ENCODE data around the gene ELP1. TPM values are rescaled to one million over a fixed set of nuclear protein-coding genes. Genes with fewer than 3 reads are reported as not detected.
"Not testable (repeated sequence)": the region's sequence is repeated elsewhere in the genome, so short reads cannot be mapped to it uniquely, and the experiment has no call there.

ELP1 gene
- total RNA-seq, 2 experiments from 2014 or later, result 25.5 to 29.2 TPM

DNA sequence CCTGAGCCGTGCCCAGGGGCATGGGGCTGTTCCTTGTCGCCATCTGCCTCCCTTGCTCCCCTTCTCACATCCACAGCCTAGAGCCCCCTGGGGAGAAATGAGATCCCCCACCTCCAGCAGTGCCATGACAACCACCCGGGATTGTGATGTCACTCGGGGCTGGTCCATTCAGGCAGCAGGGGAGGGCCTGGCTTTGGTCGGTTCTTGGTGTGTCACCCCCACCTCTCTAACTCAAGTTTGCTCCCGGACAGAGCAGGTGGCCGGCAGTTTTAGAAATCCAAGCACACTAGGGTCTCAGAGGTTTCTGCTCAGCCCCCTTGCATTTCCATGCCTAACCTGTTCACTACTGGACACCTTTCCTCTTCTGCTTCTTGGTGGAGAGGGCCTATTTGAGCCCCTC lies 78.0 kb downstream of the ELP1 start, which contains the start of gene ACTL7B:
Gene ACTL7B (minus strand): TSS at position 99 of the 400 bp plus-strand sequence. CDS start 56 bp downstream, at position 43.
- Mint-ChIP-seq H3K27ac (no peak within 1 kb of the TSS), H3K9me3 (no peaks in the 10 kb centered on the region), H3K36me3 (no peaks in the 10 kb centered on the region), H3K27me3 (no peaks in the 10 kb centered on the region), H3K4me1 (ENCODE audit: low read depth) (no peaks in the 10 kb centered on the region), H3K4me3 (no peak within 1 kb of the TSS)
- POLR2A ChIA-PET, result no interaction called here
- intact Hi-C loops (cut with micrococcal nuclease), result no loop called here
- CTCF ChIA-PET, result interaction anchor here (0.6 kb wide), 1 partner anchor 454 kb away, joined by 3 read pairs; no protein-coding TSS in a partner anchor
- no peak for DNase-seq

DNA sequence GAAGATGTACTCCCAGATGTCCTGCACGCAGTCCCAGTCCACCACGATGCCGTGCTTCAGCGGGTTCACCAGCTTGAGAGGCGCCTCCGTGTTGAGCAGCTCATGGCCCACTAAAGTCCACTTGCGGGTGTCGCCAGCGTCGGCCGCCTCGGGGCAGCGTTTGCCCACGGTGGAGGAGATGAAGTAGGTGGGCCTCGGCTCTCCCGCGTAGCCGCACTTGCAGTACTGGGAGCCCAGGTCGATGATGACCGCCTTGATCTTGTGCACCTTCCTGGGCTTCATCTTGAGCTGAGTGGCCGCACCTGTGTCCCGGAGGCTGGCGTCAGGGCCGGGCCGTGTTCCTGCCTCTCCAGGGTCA lies 78.4 kb downstream of the ELP1 start:
- DNase-seq, result no peak
- no peaks in the 10 kb centered on the region for H3K4me1 Mint-ChIP-seq (ENCODE audit: low read depth)
- intact Hi-C loops (cut with micrococcal nuclease), result no loop called here
- ChIA-PET POLR2A (no interaction called here), CTCF (interaction anchor here (0.6 kb wide), 1 partner anchor 454 kb away, joined by 3 read pairs; no protein-coding TSS in a partner anchor)
- H3K9me3 Mint-ChIP-seq, result no peaks in the 10 kb centered on the region
- H3K4me3 Mint-ChIP-seq, result no peak overlapping the region
- H3K27ac Mint-ChIP-seq, result no peak overlapping the region
- no peaks in the 10 kb centered on the region for H3K36me3 Mint-ChIP-seq
- H3K27me3 Mint-ChIP-seq, result no peaks in the 10 kb centered on the region

GRCh38 chr9:108854641-108855528 lies 79.0 kb downstream of the ELP1 start:
- intact Hi-C loops (cut with micrococcal nuclease), result no loop called here
- no peaks in the 10 kb centered on the region for H3K4me1 Mint-ChIP-seq (ENCODE audit: low read depth)
- ChIA-PET CTCF (no interaction called here), POLR2A (no interaction called here)
- no peak for DNase-seq
- H3K4me3 Mint-ChIP-seq, result no peak overlapping the region
- H3K9me3 Mint-ChIP-seq, result no peaks in the 10 kb centered on the region
- H3K36me3 Mint-ChIP-seq, result no peaks in the 10 kb centered on the region
- H3K27me3 Mint-ChIP-seq, result no peaks in the 10 kb centered on the region
- H3K27ac Mint-ChIP-seq, result no peak overlapping the region

DNA sequence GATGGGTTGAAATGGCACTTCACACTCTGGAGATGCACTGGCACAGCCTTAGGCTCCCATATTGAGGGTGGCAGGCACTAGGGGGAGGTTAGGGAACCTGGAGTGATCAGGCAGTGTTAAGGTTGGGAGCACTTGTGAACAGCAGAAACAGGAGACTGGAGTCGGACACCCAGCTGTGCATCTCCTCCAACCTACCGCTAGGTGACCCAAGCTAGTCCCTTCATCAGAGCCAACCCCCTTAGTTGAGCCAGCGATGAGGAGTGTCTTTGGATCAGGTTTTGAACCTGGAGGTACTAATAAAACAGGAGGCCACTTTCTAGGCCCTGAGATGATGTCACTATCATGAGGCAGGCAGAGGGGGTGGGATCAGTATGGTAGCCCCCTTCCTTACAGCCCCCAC lies 79.8 kb downstream of the ELP1 start:
- DNase-seq, result no peak
- no peak overlapping the region for H3K27ac Mint-ChIP-seq
- ChIA-PET POLR2A (no interaction called here), CTCF (no interaction called here)
- intact Hi-C loops (cut with micrococcal nuclease), result no loop called here
- H3K9me3 Mint-ChIP-seq, result no peaks in the 10 kb centered on the region
- no peaks in the 10 kb centered on the region for H3K4me1 Mint-ChIP-seq (ENCODE audit: low read depth)
- no peak overlapping the region for H3K4me3 Mint-ChIP-seq
- no peaks in the 10 kb centered on the region for H3K36me3 Mint-ChIP-seq
- H3K27me3 Mint-ChIP-seq, result no peaks in the 10 kb centered on the region

- intact Hi-C loops (cut with micrococcal nuclease), result no loop called here
- H3K4me1 Mint-ChIP-seq (ENCODE audit: low read depth), result no peaks in the 10 kb centered on the region
- ChIA-PET POLR2A (no interaction called here), CTCF (no interaction called here)
- no peaks in the 10 kb centered on the region for H3K9me3 Mint-ChIP-seq
- no peak overlapping the region for H3K4me3 Mint-ChIP-seq
- no peak for DNase-seq
- no peaks in the 10 kb centered on the region for H3K36me3 Mint-ChIP-seq
- H3K27me3 Mint-ChIP-seq, result no peaks in the 10 kb centered on the region
- H3K27ac Mint-ChIP-seq, result no peak overlapping the region
Observed at GRCh38 chr9:108852079-108852478, 81.8 kb downstream of the ELP1 start.

GRCh38 chr9:108851138-108851537 lies 82.8 kb downstream of the ELP1 start:
- Mint-ChIP-seq H3K36me3 (no peaks in the 10 kb centered on the region), H3K27ac (no peak overlapping the region), H3K9me3 (no peaks in the 10 kb centered on the region), H3K4me1 (ENCODE audit: low read depth) (no peaks in the 10 kb centered on the region), H3K27me3 (no peaks in the 10 kb centered on the region), H3K4me3 (no peak overlapping the region)
- ChIA-PET CTCF (no interaction called here), POLR2A (no interaction called here)
- intact Hi-C loops (cut with micrococcal nuclease), result no loop called here
- DNase-seq, result no peak

DNA sequence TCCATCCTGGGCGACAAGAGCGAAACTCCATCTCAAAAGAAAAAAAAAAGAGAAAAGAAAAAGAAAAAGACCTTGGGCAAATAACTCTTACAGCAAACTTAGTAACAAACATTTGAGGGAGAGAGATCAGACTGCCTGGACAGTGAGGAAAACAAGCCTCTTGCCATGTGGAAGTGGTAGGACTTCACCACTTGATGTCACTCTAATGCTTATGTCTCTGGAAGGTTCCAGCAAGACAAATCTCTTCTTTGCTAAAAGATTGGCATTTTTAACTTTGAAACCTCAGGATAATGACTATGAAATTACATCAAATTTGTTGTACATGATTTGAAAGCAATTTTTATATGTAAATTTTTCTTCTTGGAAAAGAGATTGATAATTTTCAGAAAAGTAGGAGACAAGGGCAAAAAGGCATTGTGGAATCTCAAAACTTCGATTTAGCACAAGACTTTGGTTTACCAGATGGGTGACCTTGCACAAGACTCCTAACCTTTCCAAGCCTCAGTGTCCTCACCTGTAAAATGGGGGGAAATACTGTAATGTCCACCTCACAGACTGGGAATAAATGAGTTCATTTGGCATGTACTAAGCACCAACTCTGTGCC lies 83.5 kb downstream of the ELP1 start:
- ChIA-PET CTCF (no interaction called here), POLR2A (no interaction called here)
- Mint-ChIP-seq H3K27me3 (no peaks in the 10 kb centered on the region), H3K4me3 (no peak overlapping the region), H3K9me3 (no peaks in the 10 kb centered on the region), H3K4me1 (ENCODE audit: low read depth) (no peaks in the 10 kb centered on the region), H3K27ac (no peak overlapping the region), H3K36me3 (no peaks in the 10 kb centered on the region)
- DNase-seq, result no peak
- intact Hi-C loops (cut with micrococcal nuclease), result no loop called here

DNA sequence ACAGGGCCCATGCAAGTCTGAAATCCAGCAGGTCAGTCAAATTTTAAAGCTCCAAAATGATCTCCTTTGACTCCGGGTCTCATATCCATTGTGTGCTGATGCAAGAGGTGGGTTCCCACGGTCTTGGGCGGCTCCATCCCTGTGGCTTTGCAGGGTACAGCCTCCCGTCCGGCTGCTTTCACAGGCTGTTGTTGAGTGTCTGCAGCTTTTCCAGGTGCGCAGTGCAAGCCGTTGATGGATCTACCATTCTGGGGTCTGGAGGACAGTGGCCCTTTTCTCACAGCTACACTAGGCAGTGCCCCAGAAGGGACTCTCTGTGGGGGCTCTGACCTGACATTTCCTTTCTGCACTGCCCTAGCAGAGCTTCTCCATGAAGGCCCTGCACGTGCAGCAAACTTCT lies 85.6 kb downstream of the ELP1 start:
- POLR2A ChIA-PET, CTCF ChIA-PET: not testable (repeated sequence)

DNA sequence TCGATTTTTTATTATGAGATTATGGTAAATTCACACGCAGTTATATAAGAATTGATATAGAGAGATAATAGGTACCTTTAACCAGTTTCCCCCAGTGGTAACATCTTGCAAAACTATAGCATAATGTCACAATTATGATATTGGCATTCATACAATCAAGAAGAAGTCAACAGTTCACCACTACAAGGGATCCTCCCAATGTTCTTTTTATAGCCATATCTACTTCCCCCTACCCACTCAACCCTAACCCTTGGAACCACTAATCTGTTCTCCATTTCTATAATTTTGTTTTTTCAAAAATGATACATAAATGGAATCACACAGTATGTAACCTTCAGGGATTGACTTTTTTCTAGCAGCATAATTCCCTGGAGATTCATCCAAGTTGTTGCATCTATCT lies 88.0 kb downstream of the ELP1 start:
- Mint-ChIP-seq H3K4me1 (ENCODE audit: low read depth) (peaks cover 4% of the 10 kb centered on the region), H3K4me3 (no peak overlapping the region), H3K27ac (no peak overlapping the region), H3K36me3 (no peaks in the 10 kb centered on the region), H3K9me3 (no peaks in the 10 kb centered on the region), H3K27me3 (no peaks in the 10 kb centered on the region)
- intact Hi-C loops (cut with micrococcal nuclease), result no loop called here
- ChIA-PET CTCF (no interaction called here), POLR2A (no interaction called here)
- DNase-seq, result no peak

More for the DNA sequence above, 85.6 kb downstream of the ELP1 start:
- H3K9me3 Mint-ChIP-seq; DNase-seq; H3K36me3 Mint-ChIP-seq; H3K4me1 Mint-ChIP-seq (ENCODE audit: low read depth); intact Hi-C loops (cut with micrococcal nuclease); H3K27me3 Mint-ChIP-seq; H3K4me3 Mint-ChIP-seq; H3K27ac Mint-ChIP-seq: not testable (repeated sequence)

DNA sequence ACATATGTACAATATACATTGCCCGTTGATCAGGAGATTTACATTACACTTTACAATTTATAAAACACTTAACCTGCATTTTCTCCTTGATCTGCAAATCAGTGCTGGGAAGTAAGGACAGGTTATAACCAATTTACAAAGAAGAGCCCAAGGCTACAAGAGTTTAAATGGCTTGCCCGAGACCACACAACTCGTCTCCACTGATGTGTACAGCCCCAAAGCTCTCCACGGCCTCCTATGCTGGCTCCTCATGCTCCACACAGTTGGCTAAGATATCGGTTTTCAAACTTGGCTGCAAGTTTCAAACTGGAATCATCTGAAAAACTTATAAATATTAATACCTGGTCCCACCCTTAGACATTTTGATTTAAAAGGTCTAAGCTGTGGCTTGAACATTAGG lies 88.4 kb downstream of the ELP1 start:
- no peak overlapping the region for H3K4me3 Mint-ChIP-seq
- ChIA-PET CTCF (no interaction called here), POLR2A (no interaction called here)
- DNase-seq, result no peak
- H3K9me3 Mint-ChIP-seq, result no peaks in the 10 kb centered on the region
- H3K27ac Mint-ChIP-seq, result no peak overlapping the region
- no peaks in the 10 kb centered on the region for H3K36me3 Mint-ChIP-seq
- peaks cover 4% of the 10 kb centered on the region for H3K4me1 Mint-ChIP-seq (ENCODE audit: low read depth)
- intact Hi-C loops (cut with micrococcal nuclease), result no loop called here
- no peaks in the 10 kb centered on the region for H3K27me3 Mint-ChIP-seq

DNA sequence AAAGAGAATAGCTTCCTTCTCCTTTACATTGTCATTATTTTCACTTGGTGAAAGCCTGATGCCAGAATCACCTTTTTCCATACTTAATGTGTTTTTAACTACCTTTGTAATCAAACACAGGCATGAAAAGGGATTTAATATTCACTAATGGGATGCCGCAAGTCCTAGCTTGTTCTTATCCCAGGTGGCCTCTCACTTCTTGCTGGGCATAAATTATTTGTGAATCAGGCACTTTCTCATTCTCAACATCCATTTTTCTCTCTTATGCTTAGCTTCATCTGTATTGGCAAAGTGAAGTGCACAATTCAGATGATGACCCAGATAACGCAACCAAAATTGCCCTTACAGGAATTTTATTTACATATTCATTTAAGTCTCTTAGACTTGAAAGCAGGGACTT lies 89.1 kb downstream of the ELP1 start:
- H3K36me3 Mint-ChIP-seq, result no peaks in the 10 kb centered on the region
- DNase-seq, result no peak
- H3K9me3 Mint-ChIP-seq, result no peaks in the 10 kb centered on the region
- intact Hi-C loops (cut with micrococcal nuclease), result no loop called here
- ChIA-PET CTCF (interaction anchor here (1.0 kb wide), 1 partner anchor 9 kb away, joined by 3 read pairs; no protein-coding TSS in a partner anchor), POLR2A (no interaction called here)
- H3K27ac Mint-ChIP-seq, result no peak overlapping the region
- no peak overlapping the region for H3K4me3 Mint-ChIP-seq
- no peaks in the 10 kb centered on the region for H3K27me3 Mint-ChIP-seq
- H3K4me1 Mint-ChIP-seq (ENCODE audit: low read depth), result peaks cover 4% of the 10 kb centered on the region

DNA sequence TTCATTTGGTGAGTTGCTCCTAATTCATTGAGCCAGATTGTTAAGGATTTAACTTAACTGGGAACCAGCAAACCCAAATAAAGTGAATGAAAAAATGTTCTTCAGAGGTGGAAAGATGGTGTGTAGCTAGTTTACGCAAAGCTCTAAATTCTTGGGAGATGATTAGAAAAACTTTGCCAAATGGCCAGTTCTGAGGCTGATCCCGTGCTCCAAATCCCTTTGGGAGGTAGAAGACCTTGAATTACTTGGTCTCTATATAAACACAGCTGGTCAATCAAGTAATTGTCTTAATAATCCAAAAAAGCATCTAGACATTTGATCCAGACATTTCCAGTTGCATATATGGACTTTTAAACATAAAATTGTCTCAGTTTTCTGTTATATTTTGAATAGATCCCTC lies 89.5 kb downstream of the ELP1 start:
- H3K9me3 Mint-ChIP-seq, result no peaks in the 10 kb centered on the region
- no peak overlapping the region for H3K4me3 Mint-ChIP-seq
- CTCF ChIA-PET, result interaction anchor here (1.0 kb wide), 1 partner anchor 8 kb away, joined by 3 read pairs; no protein-coding TSS in a partner anchor
- POLR2A ChIA-PET, result no interaction called here
- peaks cover 3% of the 10 kb centered on the region for H3K27me3 Mint-ChIP-seq
- H3K36me3 Mint-ChIP-seq, result no peaks in the 10 kb centered on the region
- H3K27ac Mint-ChIP-seq, result no peak overlapping the region
- peaks cover 4% of the 10 kb centered on the region for H3K4me1 Mint-ChIP-seq (ENCODE audit: low read depth)
- DNase-seq, result no peak
- intact Hi-C loops (cut with micrococcal nuclease), result no loop called here

Data from activated CD4-positive, alpha-beta memory T cell treated with anti-CD3 and anti-CD28 coated beads for 36 hours (primary cell).